HK-2 (cell line): ENCODE results near the gene B4GALNT4.
"Not testable (repeated sequence)": the region's sequence is repeated elsewhere in the genome, so short reads cannot be mapped to it uniquely, and the experiment has no call there.

Experiments used
- DNase-seq: peaks from one replicate; pipeline ENCODE4 v3.0.0-alpha.2; 2018; ENCODE audit not compliant: unreplicated experiment

Gene B4GALNT4

DNA sequence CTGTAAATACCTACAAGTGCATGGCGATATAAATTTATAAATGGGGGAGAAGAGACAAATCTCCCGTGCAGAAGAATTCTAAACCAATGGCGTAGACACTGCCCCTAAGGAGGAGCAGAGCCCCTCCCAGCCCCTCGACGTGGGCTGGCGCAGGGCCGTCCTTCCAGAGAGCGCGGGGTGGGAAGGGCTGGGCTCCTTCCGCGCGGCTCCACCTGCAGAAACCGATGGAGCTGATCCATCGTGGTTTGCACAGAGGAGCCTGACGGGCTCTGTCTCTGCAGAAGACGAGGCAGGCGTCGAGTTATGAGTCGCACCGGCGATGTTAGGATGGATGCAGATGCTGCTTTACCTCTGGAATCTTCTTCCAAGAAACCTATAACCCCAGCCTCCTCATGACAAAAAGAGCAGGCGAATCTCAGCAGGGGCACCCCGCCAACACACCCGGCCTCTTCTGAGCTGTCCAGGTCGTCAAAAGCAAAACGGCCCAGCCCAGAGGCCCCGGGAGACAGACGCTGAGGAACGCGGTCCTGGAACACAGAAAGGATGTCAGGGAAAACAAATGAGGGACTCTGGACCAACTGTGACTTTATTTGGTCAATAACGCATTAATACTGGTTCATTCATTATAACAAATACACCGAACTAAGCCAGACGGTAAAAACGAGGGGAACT, 11.0 kb upstream of the B4GALNT4 start:
- DNase-seq: no peak

DNA sequence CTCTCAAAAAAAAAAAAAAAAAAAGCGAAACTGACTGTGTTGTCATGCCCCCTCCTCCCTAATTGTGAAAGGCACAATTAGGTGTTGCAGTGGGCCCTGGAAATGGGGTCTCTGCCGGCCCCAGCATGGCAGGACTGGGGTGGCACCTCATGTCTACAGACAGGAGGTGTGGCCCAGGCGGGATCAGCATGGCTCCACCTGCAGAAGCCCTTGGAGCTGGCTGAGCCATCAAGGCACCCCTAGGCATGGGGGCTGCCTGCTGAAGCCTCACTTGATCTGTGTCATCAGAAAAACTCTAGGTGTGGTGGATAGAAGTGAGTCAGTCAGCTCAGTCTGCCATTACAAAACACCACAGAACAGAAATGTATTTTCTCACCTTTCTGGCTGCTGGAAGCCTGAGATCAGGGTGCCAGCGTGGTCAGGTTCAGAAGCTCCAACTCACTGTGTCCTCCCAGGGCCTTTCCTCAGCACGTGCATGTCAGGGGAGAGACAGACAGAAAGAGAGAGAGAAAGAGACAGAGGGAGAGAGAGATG, 10.1 kb upstream of the B4GALNT4 start:
- DNase-seq: no peak

DNA sequence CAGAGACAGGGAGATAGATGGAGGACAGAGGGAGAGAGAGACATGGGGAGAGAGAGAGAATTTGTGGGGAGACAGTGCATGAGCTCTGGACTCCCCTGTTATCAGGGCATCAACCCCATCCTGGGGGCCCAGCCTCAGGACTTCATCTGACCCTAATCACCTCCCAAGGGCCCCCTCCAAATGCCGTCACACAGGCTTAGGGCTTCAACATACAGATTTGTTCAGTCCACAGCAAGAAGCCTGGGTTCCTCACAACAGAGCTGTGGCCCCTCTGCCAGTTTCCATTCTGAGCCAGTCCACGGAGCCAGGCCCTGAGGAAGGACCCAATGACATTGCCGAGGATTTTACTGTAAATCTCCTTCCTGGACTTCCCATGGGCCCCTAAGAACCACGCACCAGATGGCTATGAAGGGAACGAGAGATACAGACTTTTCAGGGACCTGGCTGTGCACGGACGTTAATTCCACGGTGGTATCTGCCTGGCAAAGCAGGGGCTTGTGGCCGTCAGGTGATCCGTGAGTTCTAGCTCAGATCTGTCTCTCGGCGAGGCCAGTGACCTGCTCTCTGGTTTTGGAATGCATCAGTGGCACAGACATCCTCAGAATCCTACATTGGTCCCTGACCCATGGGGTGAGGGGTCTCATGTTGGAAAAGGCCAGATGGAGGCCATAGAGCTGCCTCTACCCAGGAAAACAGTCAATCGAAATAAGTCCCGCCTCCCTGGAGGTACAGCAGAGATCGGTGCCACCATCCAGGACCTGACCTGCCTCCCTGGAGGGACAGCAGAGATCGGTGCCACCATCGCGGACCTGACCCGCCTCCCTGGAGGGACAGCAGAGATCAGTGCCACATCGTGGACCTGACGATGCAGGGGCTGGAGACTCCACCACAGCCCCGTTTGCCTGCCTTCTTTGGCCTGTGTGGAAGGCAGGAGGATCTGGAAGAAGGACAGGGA, 8.7 kb upstream of the B4GALNT4 start:
- no peak for DNase-seq

DNA sequence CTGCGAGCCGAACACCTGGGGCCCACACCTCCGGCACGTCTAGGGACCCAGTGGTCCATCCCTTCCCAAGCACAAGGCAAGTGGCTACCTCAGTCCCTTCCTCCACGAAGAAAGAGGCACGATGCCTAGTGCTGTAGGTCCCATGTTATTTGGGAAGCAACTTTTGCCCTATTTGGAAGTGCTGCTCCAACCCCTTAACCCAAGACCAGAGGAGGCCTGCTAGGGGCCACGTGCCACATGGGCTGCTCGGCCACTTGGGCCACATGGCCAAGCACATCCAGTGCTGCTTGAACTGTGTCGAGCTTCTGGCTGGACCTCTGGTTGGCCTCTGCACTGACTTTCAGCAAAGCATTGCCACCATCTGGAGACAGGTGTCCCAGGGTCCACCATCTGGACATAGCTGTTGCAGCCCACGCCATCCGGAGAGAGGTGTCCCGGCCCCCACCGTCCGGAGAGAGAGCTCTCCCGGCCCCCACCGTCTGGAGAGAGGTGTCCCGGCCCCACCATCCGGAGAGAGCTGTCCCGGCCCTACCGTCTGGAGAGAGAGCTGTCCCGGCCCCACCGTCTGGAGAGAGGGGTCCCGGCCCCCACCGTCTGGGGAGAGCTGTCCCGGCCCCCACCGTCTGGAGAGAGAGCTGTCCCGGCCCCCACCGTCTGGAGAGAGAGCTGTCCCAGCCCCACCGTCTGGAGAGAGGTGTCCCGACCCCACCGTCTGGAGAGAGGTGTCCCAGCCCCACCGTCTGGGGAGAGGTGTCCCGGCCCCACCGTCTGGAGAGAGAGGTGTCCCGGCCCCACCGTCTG, 6.5 kb upstream of the B4GALNT4 start:
- DNase-seq: no peak

DNA sequence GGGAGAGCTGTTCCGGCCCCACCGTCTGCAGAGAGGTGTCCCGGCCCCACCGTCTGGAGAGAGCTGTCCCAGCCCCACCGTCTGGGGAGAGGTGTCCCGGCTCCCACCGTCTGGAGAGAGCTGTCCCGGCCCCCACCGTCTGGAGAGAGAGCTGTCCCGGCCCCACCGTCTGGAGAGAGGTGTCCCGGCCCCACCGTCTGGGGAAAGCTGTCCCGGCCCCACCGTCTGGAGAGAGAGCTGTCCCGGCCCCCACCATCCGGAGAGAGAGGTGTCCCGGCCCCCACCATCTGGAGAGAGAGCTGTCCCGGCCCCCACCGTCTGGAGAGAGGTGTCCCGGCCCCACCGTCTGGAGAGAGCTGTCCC, 5.9 kb upstream of the B4GALNT4 start:
- not testable (repeated sequence) for DNase-seq

DNA sequence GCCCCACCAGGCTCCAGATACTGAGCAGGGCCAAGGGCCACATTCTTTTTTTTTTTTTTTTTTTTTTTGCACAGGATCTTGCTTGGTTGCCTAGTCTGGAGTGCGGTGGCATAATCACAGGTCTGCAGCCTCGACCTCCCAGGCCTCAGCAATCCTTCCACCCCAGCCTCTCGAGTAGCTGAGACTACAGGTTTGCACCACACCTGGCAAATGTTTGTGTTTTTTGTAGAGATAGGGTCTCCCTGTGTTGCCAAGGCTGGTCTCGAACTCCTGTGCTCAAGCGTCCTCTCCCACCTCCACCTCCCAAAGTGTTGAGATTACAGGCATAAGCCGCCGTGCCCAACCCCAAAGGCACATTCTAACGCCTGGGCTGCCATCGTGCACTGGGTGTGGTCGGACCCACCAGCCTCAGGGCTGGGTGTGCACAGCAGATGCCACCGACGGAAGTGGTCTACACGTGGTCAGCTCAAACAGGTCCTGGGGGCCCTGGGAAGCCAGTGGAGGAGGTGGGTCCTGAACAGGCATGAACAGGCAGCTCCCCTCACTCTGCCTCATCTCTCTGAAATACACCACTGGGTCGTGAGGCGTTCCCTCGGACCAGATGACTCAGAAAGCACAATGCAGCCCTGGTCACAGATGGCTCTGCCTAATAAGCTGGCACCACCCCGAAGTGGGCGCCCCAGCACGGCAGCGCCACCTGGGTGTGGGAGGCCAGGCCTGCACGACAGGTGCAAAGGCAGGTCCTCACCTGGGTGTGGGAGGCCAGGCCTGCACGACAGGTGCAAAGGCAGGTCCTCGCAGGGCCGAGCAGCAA, 5.1 kb upstream of the B4GALNT4 start:
- DNase-seq: no peak

DNA sequence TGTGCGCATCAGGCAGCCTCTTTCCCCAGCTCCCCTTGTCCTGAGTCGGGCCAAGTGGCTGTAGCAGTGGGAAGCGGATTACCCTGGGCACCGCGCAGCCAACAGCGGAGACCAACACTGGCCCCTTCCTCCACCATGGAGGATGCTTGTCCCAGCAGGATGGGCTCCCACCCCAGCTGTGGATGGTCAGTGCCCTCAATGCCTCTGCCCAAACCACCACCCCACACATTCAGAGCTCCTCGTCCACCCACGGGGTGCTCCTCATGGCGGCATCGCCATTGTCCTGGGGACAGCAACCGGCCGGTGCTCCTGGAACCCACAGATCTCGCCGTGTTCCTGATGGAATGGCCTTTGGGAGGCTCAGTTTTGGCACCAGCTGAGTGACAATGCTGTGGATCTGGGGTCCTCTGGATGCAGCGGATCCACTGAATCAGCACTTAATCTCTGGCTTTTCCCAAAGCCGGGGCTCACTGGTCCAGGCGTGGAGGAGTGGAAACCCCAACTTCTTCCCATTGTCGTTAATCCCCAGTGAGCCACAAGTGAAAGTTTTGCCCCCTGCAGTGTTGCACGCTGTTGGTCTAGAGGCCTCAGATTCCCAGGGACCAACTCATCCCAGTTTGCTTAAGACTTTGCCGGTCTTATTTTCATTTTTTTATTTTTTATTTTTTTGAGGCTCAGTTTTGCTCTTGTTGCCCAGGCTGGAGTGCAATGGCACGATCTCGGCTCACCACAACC, 4.1 kb upstream of the B4GALNT4 start:
- DNase-seq: no peak

DNA sequence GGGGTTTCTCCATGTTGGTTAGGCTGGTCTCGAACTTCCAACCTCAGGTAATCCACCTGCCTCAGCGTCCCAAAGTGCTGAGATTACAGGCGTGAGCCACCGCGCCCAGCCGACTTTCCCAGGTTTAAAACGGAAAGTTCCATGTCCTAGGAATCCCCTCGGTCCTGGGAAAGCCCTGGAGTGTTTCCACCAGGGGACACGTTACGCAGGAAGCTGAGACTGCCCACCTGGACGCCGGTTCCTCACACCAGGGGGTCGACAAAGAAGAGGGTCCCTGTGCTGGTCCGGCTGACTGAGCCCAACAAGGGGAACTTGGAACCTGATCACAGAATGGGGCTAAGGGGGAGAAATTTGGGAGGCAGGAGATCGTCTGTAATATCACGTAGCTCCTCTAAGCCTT, 3.5 kb upstream of the B4GALNT4 start:
- DNase-seq: no peak

DNA sequence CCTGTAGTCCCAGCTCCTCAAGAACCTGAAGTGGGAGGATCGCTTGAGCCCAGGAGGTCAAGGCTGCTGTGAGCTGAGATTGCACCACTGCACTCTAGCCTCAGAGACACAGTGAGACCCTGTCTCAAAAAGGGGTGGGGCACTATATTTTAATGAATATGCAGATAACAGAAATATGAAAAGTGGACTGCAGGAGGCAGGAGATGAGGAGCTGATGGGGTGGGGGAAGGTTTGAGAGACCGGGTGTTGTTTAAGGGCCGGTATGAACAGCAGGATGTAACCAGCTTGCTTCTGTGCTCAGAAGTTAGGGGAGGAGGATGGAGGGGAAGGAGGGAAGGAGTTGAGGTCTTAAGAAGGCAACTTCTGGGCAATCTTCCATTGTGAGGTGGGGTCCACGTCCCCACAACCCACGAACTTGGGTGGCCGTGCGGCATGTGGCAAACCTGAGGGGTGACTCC, 1.3 kb upstream of the B4GALNT4 start:
- no peak for DNase-seq

DNA sequence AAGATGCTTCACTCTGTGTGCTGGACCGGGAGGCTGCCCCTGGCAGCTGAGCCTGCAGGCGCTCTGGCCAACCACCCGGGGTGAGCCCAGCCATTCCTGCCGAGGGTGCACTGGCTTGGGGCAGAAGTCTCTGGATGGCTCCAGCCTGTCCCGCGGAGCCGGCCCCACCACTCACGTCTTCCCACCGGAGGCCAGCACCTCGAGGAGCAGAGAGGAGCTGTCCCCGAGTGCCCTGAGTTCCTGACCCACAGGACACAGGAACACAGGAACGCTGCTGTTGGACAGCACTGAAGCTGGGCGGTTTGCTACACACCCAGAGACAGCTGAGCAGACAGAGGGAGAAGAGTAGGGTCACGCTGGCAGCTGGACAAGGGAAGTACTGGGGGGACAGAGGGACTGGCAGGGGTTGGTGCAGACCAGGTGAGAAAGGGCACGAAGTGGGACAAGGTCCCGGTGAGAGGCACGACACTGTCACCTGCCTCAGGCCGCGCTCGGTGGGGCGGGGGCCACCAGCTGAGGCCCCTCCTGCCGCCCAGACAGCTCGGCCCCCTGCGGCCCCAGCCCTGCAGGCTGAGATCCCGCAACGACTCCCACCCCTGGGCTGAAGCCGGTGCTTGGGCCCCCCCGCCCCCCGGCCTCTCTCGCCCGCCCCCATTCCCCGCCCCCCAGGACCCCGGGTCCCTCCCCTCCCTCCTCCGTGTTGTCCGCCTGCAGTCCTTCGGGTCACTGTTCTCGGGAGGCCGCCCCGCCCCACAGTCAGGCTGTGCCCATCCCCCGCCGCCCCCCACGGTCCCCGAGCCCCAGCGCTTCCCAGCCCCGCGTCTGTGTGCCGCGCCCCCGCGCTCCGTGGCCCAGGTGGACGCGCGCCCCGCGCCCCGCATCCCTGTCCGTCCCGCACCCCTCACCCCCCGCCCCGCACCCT, 624 bp upstream of the B4GALNT4 start:
- DNase-seq: peak; percentile 18

DNA sequence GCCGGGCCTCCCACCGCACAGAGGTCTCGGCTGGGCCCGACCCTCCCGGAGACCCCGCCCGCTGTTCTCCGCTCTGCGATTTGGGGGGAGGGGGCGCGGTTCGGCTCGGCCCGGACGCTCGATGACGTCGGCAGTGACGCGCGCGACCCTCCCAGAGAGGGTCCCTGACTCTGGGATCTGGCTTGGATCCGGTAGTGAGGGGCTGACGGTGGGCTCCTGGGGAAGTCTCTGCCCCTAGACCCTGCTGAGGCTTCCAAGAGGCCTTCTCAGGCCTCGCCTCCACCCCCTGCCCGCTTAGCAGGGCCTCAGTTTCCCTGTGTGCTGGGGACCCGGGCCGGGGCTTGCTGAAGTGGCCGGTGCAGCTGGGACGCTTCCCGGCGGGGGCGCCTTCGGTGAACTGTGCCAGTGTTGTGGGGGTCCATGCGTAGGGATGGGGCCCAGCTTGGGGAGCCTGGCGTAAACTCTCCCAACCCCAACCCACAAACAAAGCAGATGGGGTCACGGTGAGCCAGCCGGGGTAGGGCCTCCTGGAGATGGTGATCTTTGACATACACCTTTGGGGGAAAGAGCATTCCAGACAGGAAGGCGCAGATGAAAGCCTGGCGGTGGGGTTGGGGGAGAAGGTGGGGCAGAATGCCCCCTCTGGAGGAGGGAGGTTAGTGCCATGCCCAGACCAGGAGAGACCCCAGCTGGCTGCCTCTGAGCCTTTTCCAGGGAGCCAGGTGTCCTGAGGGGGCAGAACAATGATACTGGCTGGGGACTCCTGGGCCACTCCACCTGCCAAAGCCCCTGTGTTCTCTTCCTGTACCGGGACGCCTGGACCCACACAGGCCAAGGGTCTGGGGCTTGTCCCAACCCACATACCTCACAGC, 1.0 kb downstream of the B4GALNT4 start:
- DNase-seq: no peak

DNA sequence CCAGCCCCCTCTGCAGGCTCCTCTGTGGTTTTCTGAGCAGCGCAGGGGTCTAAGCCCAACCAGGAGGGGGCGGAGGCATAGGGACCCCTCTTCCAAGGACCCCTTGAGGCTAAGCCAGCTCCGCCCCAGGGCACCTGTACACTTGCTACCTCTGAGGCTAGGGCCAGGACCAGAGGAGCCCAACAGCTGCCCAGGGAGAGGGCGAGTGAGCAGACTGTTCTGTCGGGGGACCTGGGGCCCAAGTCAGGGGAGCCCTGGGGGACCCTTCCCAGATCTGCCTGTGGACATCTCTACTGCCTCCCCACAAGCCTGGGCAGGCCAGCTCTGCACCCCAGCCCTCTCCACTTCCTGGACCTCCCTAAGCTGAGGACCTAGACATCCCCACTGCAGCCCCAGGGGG, 1.8 kb downstream of the B4GALNT4 start:
- DNase-seq: no peak

DNA sequence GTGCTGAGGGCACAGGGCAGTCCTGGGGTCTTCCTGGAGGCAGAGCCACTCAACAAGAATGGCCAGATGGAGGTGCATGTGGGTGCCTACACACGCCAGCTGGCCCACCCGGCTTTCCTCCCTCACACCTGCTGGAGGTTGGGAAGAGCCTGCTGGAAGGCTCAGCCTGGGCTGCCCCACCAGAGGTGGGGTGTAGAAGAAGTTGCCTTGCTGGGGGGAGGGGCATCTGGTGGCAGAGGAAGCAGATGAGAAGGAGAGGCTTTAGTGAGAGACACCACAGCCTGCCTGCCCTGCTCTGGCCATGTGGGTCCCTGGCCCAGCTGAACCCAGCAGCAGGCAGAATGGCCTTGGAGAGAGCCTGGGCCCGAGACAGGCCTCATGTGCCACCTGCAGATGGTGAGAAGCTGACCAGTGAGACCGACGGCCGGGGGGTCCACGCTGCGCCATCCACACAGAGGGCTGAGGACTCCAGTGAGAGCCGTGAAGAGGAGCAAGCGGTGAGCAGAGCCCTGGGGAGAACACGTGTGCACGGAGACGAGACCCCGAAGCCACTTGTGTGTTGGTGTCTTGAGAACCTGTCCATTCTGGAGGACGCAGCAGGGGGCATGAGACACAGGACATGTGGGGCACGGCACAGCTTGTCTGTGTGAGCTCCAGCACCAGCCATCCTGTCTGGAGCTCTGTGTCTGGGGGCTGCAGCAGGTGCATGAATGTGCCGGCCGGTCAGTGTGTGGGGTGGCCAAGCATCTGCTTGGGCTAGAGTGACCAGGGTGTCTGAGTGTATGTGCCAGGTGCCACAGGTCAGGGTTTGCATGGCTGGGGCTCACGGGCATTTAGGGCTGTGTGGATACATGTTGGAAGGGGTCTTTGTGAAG, 2.7 kb downstream of the B4GALNT4 start:
- no peak for DNase-seq

DNA sequence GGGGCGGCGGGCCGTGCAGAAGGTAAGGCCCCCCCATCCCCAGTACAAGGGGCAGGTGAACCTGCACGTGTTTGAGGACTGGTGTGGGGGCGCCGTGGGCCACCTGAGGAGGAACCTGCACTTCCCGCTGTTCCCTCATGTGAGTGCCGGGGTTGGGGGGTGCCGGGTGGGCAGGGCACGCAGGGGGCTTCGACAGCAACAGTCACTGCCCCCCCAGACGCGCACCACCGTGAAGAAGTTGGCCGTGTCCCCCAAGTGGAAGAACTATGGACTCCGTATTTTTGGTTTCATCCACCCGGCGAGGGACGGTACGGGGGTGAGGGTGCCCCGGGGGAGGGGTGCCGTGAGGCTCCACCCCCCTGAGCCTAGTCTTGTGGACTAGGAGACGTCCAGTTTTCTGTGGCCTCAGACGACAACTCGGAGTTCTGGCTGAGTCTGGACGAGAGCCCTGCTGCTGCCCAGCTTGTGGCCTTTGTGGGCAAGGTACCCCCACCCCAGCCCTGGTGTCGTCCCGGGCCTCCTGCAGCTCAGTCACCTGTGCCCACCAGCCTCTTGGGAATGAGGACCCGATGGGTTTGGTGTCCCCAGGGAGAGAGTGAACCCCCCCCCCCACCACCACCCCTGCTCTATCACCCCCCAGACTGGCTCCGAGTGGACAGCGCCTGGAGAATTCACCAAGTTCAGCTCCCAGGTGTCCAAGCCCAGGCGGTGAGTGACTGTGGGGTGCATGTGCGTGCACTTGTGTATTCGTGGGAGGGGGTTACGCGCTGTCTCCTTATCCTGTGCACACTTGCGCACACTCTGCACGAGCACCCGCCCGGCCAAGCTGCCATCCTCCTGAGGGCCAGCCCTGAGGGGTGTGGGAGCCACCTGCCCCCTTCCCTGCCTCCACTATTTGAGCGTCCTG, 3.8 kb downstream of the B4GALNT4 start:
- DNase-seq: no peak

DNA sequence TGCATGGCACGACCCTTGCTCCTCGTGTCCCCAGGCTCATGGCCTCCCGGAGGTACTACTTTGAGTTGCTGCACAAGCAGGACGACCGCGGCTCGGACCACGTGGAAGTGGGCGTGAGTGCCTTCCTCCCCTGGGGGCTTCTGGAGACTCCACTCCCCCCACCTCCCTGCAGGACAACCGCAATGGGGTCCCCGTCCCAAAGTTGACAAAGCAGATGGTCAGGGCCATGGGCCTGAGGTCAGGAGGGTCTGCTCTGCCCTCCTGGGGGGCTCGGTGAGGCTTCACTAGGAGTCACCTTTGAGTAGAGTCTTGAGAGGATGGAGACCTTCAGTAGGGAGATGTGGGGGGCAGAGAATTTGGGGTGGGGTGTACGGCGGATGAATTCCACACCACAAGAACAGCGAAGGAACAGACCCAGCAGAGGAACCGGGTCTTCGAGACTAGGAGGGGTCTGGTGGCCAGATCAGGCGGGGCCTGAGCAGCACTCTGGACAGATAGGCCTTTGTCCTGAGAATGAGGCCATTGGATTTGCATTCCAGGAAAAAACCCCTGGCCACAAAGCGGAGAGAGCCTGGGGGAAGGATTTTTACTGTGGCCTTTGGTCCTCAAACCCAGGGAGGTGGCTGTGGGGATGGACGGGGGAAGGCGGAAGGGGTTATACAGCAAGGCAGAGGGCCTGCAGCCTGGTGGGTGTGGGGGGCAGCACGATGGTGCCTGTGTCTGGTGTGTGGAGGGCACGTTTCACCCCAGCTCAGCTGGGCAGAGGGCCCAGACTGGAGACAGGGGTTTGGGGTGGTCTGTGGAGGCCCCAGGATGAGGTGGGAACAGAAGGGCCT, 4.6 kb downstream of the B4GALNT4 start:
- DNase-seq: no peak
